ENCODE measurements around the gene HJURP.
"Not testable (repeated sequence)": the region's sequence is repeated elsewhere in the genome, so short reads cannot be mapped to it uniquely, and the experiment has no call there.

The HJURP gene

GRCh38 chr2:233854241-233854981 is at the start of gene HJURP:
TSS of gene HJURP (minus strand) at chr2:233854535. CDS start at chr2:233854500, 35 bp downstream.
- DNase-seq = peak; percentile 84

GRCh38 chr2:233901884-233902283 is 47.5 kb upstream of the HJURP start:
- no peak for DNase-seq

- no peak for DNase-seq
Observed at GRCh38 chr2:233901367-233901766, 47.0 kb upstream of the HJURP start.

GRCh38 chr2:233896253-233896652 is 41.9 kb upstream of the HJURP start:
- DNase-seq = not testable (repeated sequence)

GRCh38 chr2:233892793-233893192 is 38.5 kb upstream of the HJURP start:
- DNase-seq = no peak

GRCh38 chr2:233882353-233882752 is 28.0 kb upstream of the HJURP start:
- no peak for DNase-seq

GRCh38 chr2:233872125-233872524 is 17.8 kb upstream of the HJURP start:
- peak; percentile 3 for DNase-seq

- DNase-seq = no peak
Observed at GRCh38 chr2:233871432-233871831, 17.1 kb upstream of the HJURP start.

GRCh38 chr2:233867993-233868532 is 13.7 kb upstream of the HJURP start, which contains the start of gene MSL3B:
TSS of gene MSL3B (minus strand) at chr2:233868386.
- DNase-seq = no peak

- no peak for DNase-seq
Observed at GRCh38 chr2:233866479-233866878, 12.1 kb upstream of the HJURP start.

GRCh38 chr2:233865838-233866237 is 11.5 kb upstream of the HJURP start:
- no peak for DNase-seq

GRCh38 chr2:233862261-233862768 is 8.0 kb upstream of the HJURP start:
- no peak for DNase-seq

GRCh38 chr2:233858331-233858730 is 4.0 kb upstream of the HJURP start:
- no peak for DNase-seq

- DNase-seq = peak; percentile 8
Observed at GRCh38 chr2:233857511-233858141, 3.3 kb upstream of the HJURP start.

GRCh38 chr2:233856184-233856583 is 1.8 kb upstream of the HJURP start:
- no peak for DNase-seq

GRCh38 chr2:233855345-233855744 is 1.0 kb upstream of the HJURP start:
- no peak for DNase-seq

GRCh38 chr2:233853883-233854240 is 473 bp downstream of the HJURP start:
- DNase-seq = no peak

GRCh38 chr2:233853353-233853752 is 982 bp downstream of the HJURP start:
- DNase-seq = no peak

GRCh38 chr2:233852056-233852455 is 2.3 kb downstream of the HJURP start:
- DNase-seq = no peak

GRCh38 chr2:233851169-233851568 is 3.2 kb downstream of the HJURP start:
- DNase-seq = no peak

GRCh38 chr2:233850745-233851144 is 3.6 kb downstream of the HJURP start:
- no peak for DNase-seq

- DNase-seq = no peak
Observed at GRCh38 chr2:233849607-233850271, 4.6 kb downstream of the HJURP start.

- DNase-seq = no peak
Observed at GRCh38 chr2:233848276-233848675, 6.1 kb downstream of the HJURP start.

Data from GDM1 (cell line).